A549 treated with CORT108297 at 1 μM for 4 hours (cell line): ENCODE results near the gene JPT1. TPM values are rescaled to one million over a fixed set of nuclear protein-coding genes. Genes with fewer than 3 reads are reported as not detected.

Source experiments
- total RNA-seq: library from RNA; stranded (reverse); fragments of 200-300 nt; extraction: Qiagen RNA extraction; gene quantifications from 5 replicates; pipeline ENCODE4 v1.2.3, GENCODE V29; 2022

The JPT1 gene, protein sequence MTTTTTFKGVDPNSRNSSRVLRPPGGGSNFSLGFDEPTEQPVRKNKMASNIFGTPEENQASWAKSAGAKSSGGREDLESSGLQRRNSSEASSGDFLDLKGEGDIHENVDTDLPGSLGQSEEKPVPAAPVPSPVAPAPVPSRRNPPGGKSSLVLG
- 762 to 868 TPM (median 811 TPM) in 5 replicates for total RNA-seq

DNA sequence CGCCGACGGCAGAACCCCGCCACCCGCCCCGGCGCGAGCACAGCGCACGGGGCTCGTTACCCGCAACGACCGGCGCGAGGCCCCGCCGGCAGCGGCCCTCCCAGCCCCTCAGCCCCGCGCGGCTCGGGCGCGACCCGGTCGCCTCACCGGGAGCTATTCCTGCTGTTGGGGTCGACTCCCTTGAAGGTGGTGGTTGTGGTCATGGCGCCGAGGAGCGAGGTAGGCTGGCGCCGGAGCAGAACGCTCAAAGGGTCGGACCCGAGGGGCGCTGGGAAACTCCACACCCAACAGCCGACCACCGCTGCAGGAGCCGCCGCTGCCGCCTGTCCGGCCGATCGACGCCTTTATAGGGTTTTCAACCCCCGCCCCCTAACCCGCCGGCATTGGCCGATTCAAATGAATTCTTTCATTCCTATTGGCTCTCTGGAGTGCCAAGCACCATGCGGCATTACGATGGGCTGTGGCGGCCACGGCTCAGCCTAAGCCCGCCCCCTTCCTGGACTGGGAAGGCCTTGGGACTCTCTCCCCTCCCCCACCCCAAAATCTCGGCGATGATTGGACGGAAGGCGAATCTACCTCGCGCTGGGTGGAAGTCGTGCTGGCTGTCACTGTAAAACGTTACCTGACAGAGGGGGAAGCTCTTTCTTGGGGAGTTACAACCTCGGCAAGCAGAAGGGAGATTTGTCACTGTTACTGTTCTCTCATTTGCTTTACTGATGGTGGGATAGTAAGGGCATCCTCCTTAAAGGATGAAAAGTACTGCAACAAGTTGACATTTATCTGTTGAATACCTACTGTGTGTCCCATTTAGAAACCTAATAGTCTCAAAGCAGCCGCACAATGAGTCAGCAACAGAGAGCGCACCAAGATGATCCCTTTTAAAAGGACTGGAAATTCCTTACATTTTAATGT lies at the start of gene JPT1:
Gene JPT1 (minus strand): TSS at position 318 of the 912 bp plus-strand sequence. CDS start 115 bp downstream, at position 203.

DNA sequence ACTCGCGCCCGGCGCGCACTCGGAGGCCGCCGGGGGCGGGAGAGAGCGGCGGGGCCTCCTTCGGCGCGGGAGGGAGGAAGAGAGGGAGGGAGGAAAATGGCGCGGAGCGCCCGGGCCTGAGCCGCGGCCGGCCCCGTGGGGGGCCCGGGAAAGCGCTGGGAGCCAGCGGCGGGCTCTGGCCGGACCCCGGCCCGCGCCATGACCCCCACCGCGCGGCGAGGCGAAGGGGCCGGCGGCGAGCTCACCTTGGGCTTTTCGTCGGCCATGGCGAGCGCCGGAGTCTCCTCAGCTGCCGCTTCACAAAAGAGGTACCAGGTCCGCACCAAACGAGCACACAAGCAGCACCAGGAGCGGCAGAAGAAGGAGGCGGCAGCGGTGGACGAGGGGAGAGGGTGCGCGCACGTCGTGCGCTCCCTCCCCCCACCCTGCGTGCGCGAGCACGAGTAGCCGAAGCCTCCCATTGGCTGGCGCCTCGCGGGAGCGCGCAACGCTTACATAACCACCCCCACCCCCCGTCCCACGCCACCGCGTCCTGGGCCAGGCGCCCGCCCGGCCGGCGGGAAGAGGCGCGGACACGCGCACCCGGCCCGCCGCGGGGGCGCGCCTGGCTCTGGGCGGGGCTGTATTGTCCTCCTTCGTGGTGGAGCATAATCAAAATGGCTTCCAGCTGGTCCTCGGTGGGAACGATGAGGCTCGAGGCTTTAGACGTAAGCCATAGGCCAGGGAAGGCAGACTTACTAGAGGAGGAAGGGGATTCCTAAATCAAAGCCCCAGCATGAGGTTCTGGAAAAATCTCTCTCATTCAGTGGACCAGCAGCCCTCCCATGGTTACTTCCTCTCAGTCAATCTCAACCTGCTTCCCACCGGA lies 28.5 kb upstream of the JPT1 start, which contains the start of gene SUMO2:
Gene SUMO2 (minus strand): TSS at position 391 of the 868 bp plus-strand sequence. CDS start 125 bp downstream, at position 266.

DNA sequence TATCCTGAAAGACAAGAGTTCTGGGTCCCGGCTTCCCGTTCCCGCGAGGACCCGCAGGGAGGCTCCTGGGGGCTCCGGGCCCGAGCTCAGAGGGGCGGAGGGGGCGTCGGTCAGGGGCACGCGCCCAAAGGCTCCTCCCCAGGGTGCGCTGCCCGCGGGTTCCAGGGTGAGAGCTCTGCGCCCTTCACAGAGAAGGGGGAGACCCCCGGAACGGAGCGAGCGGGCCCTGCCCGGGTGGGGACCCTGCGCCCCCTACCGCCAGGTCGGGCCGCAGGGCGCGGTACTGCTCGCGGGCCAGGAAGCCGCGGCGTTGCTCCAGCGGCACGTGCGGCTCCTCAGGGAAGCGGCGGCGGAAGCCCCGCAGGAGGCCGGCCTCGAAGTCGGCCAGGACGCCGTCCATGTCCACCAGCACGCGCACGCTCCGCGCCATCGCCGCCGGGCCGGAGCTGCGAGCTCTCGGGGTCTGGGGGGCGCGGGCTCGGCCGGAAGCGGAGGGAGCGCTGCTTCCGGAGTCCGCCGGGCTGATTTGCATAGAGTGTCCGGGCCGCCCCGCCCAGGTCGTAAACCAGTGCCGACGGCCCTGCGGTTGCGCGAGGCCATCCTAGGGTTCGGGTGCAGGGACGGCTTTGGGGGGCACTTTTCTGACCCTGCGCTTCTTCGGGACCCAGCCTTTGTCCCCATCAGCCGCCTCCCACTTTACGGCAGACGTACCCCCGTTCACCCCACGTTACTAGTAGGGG lies 22.9 kb downstream of the JPT1 start, which contains the start of gene NT5C:
Gene NT5C (minus strand): TSS at position 465 of the 740 bp plus-strand sequence. CDS start 35 bp downstream, at position 430.

DNA sequence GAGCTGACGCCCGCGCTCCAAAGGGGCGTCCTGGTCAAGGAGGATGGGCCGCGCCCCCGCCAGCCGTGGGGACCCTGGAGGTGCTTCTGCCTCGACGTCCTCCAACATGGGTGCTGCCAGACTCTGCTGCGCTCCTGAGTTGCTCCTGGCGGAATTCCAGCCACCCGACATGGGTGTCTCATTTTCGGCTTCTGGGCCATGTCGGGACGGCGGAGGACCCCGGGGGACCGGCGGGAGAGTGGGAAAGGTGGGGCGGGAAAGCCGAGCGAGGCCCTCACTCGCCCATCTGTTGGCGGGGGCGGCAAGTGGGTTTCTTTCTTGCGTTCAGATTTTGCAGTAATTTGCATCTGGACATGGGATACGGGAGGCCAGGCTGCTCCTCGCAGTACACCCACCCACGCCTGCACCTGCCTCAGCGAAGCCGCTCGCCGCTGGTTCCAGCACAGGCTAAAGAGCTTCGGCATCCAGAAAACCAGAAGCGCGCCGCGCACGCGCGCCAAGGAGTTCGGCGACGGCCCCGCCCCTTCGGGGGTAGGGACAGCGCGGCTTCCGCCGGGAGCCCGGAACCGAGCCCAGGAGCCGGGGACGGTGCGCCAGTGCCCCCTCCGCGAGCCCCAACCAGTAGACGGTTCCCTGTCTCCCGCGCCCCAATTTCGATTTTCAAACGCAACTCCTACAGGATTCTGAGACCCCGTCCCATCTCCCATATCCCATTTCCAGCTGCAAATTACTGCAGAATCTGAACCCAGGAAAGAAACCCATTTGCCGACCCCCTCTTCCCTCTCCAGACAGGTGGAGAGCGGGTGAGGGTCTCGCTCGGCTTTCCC lies 44.7 kb downstream of the JPT1 start, which contains the start of gene ARMC7:
Gene ARMC7 (plus strand): TSS at position 563 of the 827 bp plus-strand sequence. CDS start 320 bp downstream, outside the sequence.

DNA sequence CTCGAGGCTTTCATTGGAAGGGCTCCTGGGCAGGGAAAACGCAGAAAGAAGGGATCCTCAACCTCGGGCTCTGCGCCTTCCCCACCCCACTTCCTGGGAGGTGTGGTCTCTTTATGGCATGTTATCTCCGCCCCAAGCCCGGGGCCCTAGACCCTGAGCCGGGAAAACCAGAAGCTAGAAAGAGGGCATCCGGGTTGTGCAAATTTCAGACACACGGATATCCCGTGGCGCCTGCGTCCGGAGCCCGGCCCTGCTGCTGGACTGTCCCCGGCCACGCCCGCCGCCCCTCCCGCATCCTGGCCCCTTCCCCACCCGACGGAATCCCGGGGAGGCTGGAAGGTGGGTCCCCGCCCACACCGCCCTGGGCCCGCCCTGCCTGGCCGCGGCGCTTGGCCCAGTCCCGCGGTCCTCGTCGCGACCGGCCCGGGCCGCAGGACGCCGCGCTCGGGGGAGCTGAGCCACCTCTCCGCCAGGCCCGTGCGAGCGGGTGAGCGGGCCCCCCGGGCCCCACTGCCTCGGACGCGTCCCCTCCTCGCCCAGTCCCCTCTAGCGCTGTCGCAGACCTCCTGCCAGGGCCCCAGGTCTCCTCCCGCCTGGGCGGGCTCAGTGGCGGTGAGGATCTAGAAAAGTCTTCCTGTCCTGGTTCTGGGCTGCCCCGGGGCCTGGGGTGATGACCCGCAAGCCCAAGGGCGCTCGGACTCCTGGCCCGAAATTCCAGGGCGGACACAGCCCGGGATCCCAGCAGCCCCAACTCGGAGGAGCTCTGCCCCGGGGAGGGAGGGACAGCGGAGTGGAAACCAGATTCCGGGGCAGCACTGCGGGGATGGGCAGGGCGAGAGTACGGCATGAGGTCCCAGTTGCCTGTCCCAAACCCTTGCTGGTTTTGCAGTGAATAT lies 66.5 kb downstream of the JPT1 start, which contains the start of gene SLC16A5:
Gene SLC16A5 (plus strand): TSS at position 397 of the 896 bp plus-strand sequence. CDS start 5,683 bp downstream, outside the sequence.

Other genes with a start within 250 kb of the JPT1 start
- 0.03 to 0.11 TPM (median 0.08 TPM) in 5 replicates for gene USH1G, start 231.3 kb downstream of the JPT1 start, total RNA-seq
- gene OTOP2, start 230.2 kb downstream of the JPT1 start, total RNA-seq: 0.05 to 0.08 TPM (median 0.05 TPM) in 4 of 5 replicates, not detected in the other
- gene OTOP3, start 218.6 kb downstream of the JPT1 start, total RNA-seq: 0.05 TPM in 1 of 5 replicates, not detected in the others
- 6.0 to 9.9 TPM (median 9.0 TPM) in 5 replicates for gene HID1, start 181.8 kb downstream of the JPT1 start, total RNA-seq
- gene CDR2L, start 166.9 kb downstream of the JPT1 start, total RNA-seq: 37.1 to 57.1 TPM (median 52.4 TPM) in 5 replicates
- 76.4 to 81.8 TPM (median 77.9 TPM) in 5 replicates for gene MRPL58, start 141.8 kb downstream of the JPT1 start, total RNA-seq
- gene ATP5PD, start 107.5 kb downstream of the JPT1 start, total RNA-seq: 451 to 583 TPM (median 485 TPM) in 5 replicates
- gene KCTD2, start 107.3 kb downstream of the JPT1 start, total RNA-seq: 27.7 to 31.5 TPM (median 29.5 TPM) in 5 replicates
- 18.6 to 35.9 TPM (median 32.2 TPM) in 5 replicates for gene SLC16A5, start 66.6 kb downstream of the JPT1 start, total RNA-seq
- 17.3 to 22.0 TPM (median 18.5 TPM) in 5 replicates for gene ARMC7, start 44.5 kb downstream of the JPT1 start, total RNA-seq
- 73.4 to 135 TPM (median 133 TPM) in 5 replicates for gene NT5C, start 22.8 kb downstream of the JPT1 start, total RNA-seq
- gene SUMO2, start 28.4 kb upstream of the JPT1 start, total RNA-seq: 366 to 386 TPM (median 369 TPM) in 5 replicates
- gene NUP85, start 51.2 kb upstream of the JPT1 start, total RNA-seq: 91.8 to 113 TPM (median 102 TPM) in 5 replicates
- 23.6 to 32.4 TPM (median 30.9 TPM) in 5 replicates for gene GGA3, start 107.1 kb upstream of the JPT1 start, total RNA-seq
- 157 to 184 TPM (median 174 TPM) in 5 replicates for gene MRPS7, start 107.4 kb upstream of the JPT1 start, total RNA-seq
- 31.4 to 39.6 TPM (median 37.2 TPM) in 5 replicates for gene MIF4GD, start 116.7 kb upstream of the JPT1 start, total RNA-seq
- gene SLC25A19, start 134.9 kb upstream of the JPT1 start, total RNA-seq: 17.8 to 22.5 TPM (median 20.7 TPM) in 5 replicates